Measurements from ENCODE around the gene RGL2.

DNA sequence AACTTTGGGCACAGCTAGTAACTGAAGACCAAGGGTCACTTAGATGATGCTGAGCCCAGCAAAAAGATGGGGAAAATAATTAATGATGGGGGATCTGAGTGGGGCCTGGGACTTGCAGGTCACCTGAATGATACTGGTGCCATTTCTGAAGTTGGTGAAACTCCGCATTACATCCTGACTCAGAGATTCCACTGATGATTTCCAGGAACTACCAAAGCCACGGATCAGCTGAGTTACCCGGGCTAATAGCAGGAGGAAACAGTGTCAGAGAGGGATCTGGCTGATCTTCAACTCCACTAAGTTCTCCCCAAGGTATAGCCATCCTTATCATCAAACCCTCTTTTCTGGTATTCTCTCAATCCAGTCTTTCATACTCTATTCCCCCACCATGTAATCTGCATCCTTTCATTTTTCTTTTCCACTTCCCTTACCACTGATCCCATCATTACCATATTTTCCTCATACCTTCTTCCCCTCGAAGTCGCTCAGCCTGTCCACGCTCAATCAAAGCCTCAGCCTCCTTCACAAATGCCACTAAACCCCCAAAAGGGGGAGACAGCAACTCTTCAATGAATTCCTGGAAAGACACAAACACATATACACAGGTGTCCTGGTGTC lies 47.2 kb downstream of the RGL2 start:
- TF ChIP-seq, protein P1, sequence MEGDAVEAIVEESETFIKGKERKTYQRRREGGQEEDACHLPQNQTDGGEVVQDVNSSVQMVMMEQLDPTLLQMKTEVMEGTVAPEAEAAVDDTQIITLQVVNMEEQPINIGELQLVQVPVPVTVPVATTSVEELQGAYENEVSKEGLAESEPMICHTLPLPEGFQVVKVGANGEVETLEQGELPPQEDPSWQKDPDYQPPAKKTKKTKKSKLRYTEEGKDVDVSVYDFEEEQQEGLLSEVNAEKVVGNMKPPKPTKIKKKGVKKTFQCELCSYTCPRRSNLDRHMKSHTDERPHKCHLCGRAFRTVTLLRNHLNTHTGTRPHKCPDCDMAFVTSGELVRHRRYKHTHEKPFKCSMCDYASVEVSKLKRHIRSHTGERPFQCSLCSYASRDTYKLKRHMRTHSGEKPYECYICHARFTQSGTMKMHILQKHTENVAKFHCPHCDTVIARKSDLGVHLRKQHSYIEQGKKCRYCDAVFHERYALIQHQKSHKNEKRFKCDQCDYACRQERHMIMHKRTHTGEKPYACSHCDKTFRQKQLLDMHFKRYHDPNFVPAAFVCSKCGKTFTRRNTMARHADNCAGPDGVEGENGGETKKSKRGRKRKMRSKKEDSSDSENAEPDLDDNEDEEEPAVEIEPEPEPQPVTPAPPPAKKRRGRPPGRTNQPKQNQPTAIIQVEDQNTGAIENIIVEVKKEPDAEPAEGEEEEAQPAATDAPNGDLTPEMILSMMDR (IDR thresholded peaks at IDR 0.05), result no peak
- TF ChIP-seq POLR2AphosphoS5 (IDR thresholded peaks at IDR 0.05), result no peak
